Keratinocyte (primary cell): ENCODE results near the gene CTCF. TPM values are rescaled to one million over a fixed set of nuclear protein-coding genes. Genes with fewer than 3 reads are reported as not detected.
"Not testable (repeated sequence)": the region's sequence is repeated elsewhere in the genome, so short reads cannot be mapped to it uniquely, and the experiment has no call there.

ENCODE experiments used
- DNase-seq: peaks from one replicate; pipeline ENCODE4 v3.0.0-alpha.2; 2011; ENCODE audit warnings: low read depth, missing footprints, low spot score
- FAIRE-seq: peaks from 2 replicates; lab custom pipeline; 2011; peaks lifted over from hg19 to GRCh38; lab: Jason Lieb, UNC
- H2AFZ ChIP-seq: 2 replicates; pipeline ENCODE4 v1.6.0; 2012; ENCODE audit warnings: low read length, control low read depth, inconsistent platforms; ENCODE audit not compliant: control insufficient read depth
- H3K27ac ChIP-seq: 2 replicates; pipeline ENCODE4 v1.5.1; 2011; ENCODE audit warnings: low read length; ENCODE audit not compliant: control insufficient read depth, insufficient read depth
- H3K27me3 ChIP-seq: 3 replicates; pipeline ENCODE4 v1.6.0; 2011; ENCODE audit warnings: low read length; ENCODE audit not compliant: control insufficient read depth, insufficient read depth; ENCODE audit errors: extremely low read depth
- H3K36me3 ChIP-seq, 2 experiments: 2 replicates in 1 of 2; 3 replicates in 1 of 2; pipeline ENCODE4 v1.5.1; 2011; ENCODE audit warnings: low read length in 2 of 2, mild to moderate bottlenecking in 1 of 2; ENCODE audit not compliant: control insufficient read depth in 2 of 2, insufficient read depth in 2 of 2; ENCODE audit errors: extremely low read depth in 1 of 2
- H3K4me1 ChIP-seq: 3 replicates; pipeline ENCODE4 v1.5.1; 2011; ENCODE audit warnings: low read length; ENCODE audit not compliant: control insufficient read depth, insufficient read depth; ENCODE audit errors: extremely low read depth
- H3K4me2 ChIP-seq: 3 replicates; pipeline ENCODE4 v1.6.0; 2011; ENCODE audit warnings: low read depth, low read length; ENCODE audit not compliant: control insufficient read depth, insufficient read depth; ENCODE audit errors: extremely low read depth
- H3K4me3 ChIP-seq, 3 experiments: fragments of 200-600 bp in 1 of 3; sonication (generic) in 1 of 3; 2 replicates in 2 of 3; 3 replicates in 1 of 3; pipeline ENCODE4 v1.5.1; 2011 to 2016; ENCODE audit warnings: low read length in 3 of 3, mild to moderate bottlenecking in 3 of 3, control low read depth in 2 of 3, inconsistent platforms in 1 of 3, low read depth in 1 of 3, mixed read lengths in 1 of 3, mixed run types in 1 of 3, moderate library complexity in 1 of 3; ENCODE audit not compliant: control insufficient read depth in 2 of 3, insufficient read depth in 2 of 3; ENCODE audit errors: extremely low read depth in 1 of 3
- H3K79me2 ChIP-seq: 2 replicates; pipeline ENCODE4 v1.6.0; 2012; ENCODE audit warnings: low read length; ENCODE audit not compliant: control insufficient read depth, insufficient read depth
- H3K9ac ChIP-seq: 3 replicates; pipeline ENCODE4 v1.6.0; 2011; ENCODE audit warnings: low read length; ENCODE audit not compliant: control insufficient read depth, insufficient read depth; ENCODE audit errors: extremely low read depth
- H3K9me1 ChIP-seq: 3 replicates; pipeline ENCODE4 v1.6.0; 2011; ENCODE audit warnings: low read length; ENCODE audit not compliant: control insufficient read depth, insufficient read depth; ENCODE audit errors: extremely low read depth
- H3K9me3 ChIP-seq: 2 replicates; pipeline ENCODE4 v1.5.1; 2012; ENCODE audit warnings: low read depth, low read length; ENCODE audit not compliant: control insufficient read depth
- H4K20me1 ChIP-seq: 3 replicates; pipeline ENCODE4 v1.6.0; 2011; ENCODE audit warnings: low read length; ENCODE audit not compliant: control insufficient read depth, insufficient read depth; ENCODE audit errors: extremely low read depth
- CTCF ChIP-seq, 3 experiments: IDR thresholded peaks in 1 of 3; conservative IDR thresholded peaks in 1 of 3; optimal IDR thresholded peaks in 1 of 3; 2 replicates in 2 of 3; 3 replicates in 1 of 3; pipeline versions ENCODE3 to v1.5.1; 2011; ENCODE audit warnings: low read length in 3 of 3, mild to moderate bottlenecking in 3 of 3, moderate library complexity in 2 of 3, control low read depth in 1 of 3, inconsistent platforms in 1 of 3; ENCODE audit not compliant: insufficient read depth in 2 of 3; ENCODE audit errors: extremely low read depth in 1 of 3
- EZH2 ChIP-seq: IDR thresholded peaks from one replicate; pipeline ENCODE4 v1.6.1; 2012; ENCODE audit warnings: inconsistent platforms, mild to moderate bottlenecking, low read length, moderate library complexity
- dilution Hi-C: fragments of 300-500 bp; cut with MboI; formaldehyde crosslinking; loops from one replicate; pipeline ENCODE4 v1.7.0; 2020; ENCODE audit warnings: low sequenced_read_pairs; ENCODE audit not compliant: extremely low pct_ligation_motif_present
- polyA minus RNA-seq, 3 experiments: library from RNA; depleted of rRNA, polyadenylated mRNA; stranded (reverse); fragments of >200 nt; gene quantifications; 1 replicate in 1 of 3; 2 replicates in 1 of 3; 3 replicates in 1 of 3; pipeline ENCODE4 v1.2.3, GENCODE V29; 2011
- polyA plus RNA-seq, 5 experiments: library from polyadenylated mRNA; depleted of rRNA in 3 of 5; stranded (reverse) in 3 of 5; stranded (forward) in 1 of 5; unstranded in 1 of 5; fragments of >200 nt; gene quantifications; 1 replicate in 1 of 5; 2 replicates in 3 of 5; 3 replicates in 1 of 5; pipeline versions ENCODE4 v1.2.1 to v1.2.3, GENCODE V29; 2011 to 2012; ENCODE audit warnings: missing spikeins in 2 of 5, low read depth in 1 of 5, low replicate concordance in 1 of 5

CTCF gene
- 15.2 to 31.7 TPM (median 21.4 TPM) in 3 replicates for polyA plus RNA-seq
- 17.6 TPM for polyA plus RNA-seq (2011; ENCODE audit: low read depth)
- polyA plus RNA-seq (2011; cell fraction: cytosol; rRNA removed) = 18.4 and 23.8 TPM in 2 replicates
- 26.5 and 30.7 TPM in 2 replicates for polyA plus RNA-seq (2011; cell fraction: nucleus; rRNA removed)
- 18.4 and 23.9 TPM in 2 replicates for polyA plus RNA-seq (2012; ENCODE audit: low replicate concordance)
- polyA minus RNA-seq = 19.8 to 29.2 TPM (median 28.2 TPM) in 3 replicates
- polyA minus RNA-seq (2011; cell fraction: cytosol; rRNA and poly(A)+ RNA removed) = 14.0 TPM
- polyA minus RNA-seq (2011; cell fraction: nucleus; rRNA and poly(A)+ RNA removed) = 13.1 and 22.4 TPM in 2 replicates

- H4K20me1 ChIP-seq = peaks cover 2% of the 10 kb centered on the region
- peak within 1 kb of the TSS; percentile 88 for H3K9ac ChIP-seq
- H3K27me3 ChIP-seq = no peaks in the 10 kb centered on the region
- DNase-seq (peak; percentile 33), FAIRE-seq (no peak)
- H3K4me1 ChIP-seq = peaks cover 21% of the 10 kb centered on the region
- H3K4me3 ChIP-seq = peak within 1 kb of the TSS; percentile 86 to 96 (median 96)
- H2AFZ ChIP-seq = peak within 1 kb of the TSS; percentile 61
- no peaks in the 10 kb centered on the region for H3K36me3 ChIP-seq
- peaks cover 45% of the 10 kb centered on the region for H3K79me2 ChIP-seq
- H3K9me1 ChIP-seq = no peaks in the 10 kb centered on the region
- no peaks in the 10 kb centered on the region for H3K9me3 ChIP-seq
- H3K27ac ChIP-seq = peak within 1 kb of the TSS; percentile 92
- dilution Hi-C loops = no loop called here
- TF ChIP-seq EZH2 (no peak), CTCF (optimal IDR thresholded peaks at IDR 0.05 in 1 of 3, IDR thresholded peaks at IDR 0.05 in 1 of 3, conservative IDR thresholded peaks at IDR 0.05 in 1 of 3; ENCODE audit: extremely low read depth in 1 of 3, insufficient read depth in 2 of 3, low read length in 3 of 3) (peak in 2 of 3 experiments; percentile 61 to 69)
- peak within 1 kb of the TSS; percentile 99 for H3K4me2 ChIP-seq
Observed at GRCh38 chr16:67562526-67562917, at the start of gene CTCF. CTCF (plus strand) TSS chr16:67562526; CDS start chr16:67610833, 48,307 bp downstream.

- H3K79me2 ChIP-seq, FAIRE-seq, H3K9ac ChIP-seq, H3K4me3 ChIP-seq, H3K4me2 ChIP-seq, H3K36me3 ChIP-seq, DNase-seq, H4K20me1 ChIP-seq, H3K4me1 ChIP-seq, H3K9me3 ChIP-seq, H3K27me3 ChIP-seq, H3K9me1 ChIP-seq, dilution Hi-C loops, H2AFZ ChIP-seq, H3K27ac ChIP-seq: not testable (repeated sequence)
Observed at GRCh38 chr16:67513892-67514291, 48.4 kb upstream of the CTCF start.
